Measurements from ENCODE around the gene GAB1. TPM values are rescaled to one million over a fixed set of nuclear protein-coding genes. Genes with fewer than 3 reads are reported as not detected.

Gene GAB1
- total and polyA plus RNA-seq, 2 of the 13 experiments (the other 11 are each of a cell fraction or from before 2014, with no cell fraction given): 8.7 to 14.7 TPM

GRCh38 chr4:143367863-143368262 lies 31.2 kb downstream of the GAB1 start:
- in situ Hi-C loops (cut with HindIII; ENCODE audit: extremely low pct_ligation_motif_present, low pct_unique_long_range_greater_than_20kb): no loop called here
- H3K36me3 ChIP-seq (replicated peaks in 1 of 2; ENCODE audit: control insufficient read depth in 1 of 2, insufficient read depth in 2 of 2, low read length in 2 of 2): no peaks in the 10 kb centered on the region
- ChIA-PET CTCF (ENCODE audit: low intra/inter-chr PET ratio, low total read pairs) (no interaction called here), POLR2A (no interaction called here)
- peaks cover 12% of the 10 kb centered on the region; the same call in 1 of the 2 replicates for H3K4me1 ChIP-seq (ENCODE audit: insufficient read depth, low read length)
- H3K27ac ChIP-seq (ENCODE audit: extremely low read length, insufficient read depth, low read length): no peak overlapping the region
- no peak overlapping the region for H3K9ac ChIP-seq (ENCODE audit: insufficient read depth, low read depth, low read length)
- peaks cover 2% of the 10 kb centered on the region; the same call in 1 of the 2 replicates for H4K20me1 ChIP-seq (ENCODE audit: insufficient read depth, low read length)
- ATAC-seq: peak; percentile 31; the same call in 2 of the 3 replicates
- BruUV-seq (replicated peaks): no TSS peak
- no peak for FAIRE-seq
- no peaks in the 10 kb centered on the region for H3K9me3 ChIP-seq (ENCODE audit: low read length)
- H3K4me2 ChIP-seq (ENCODE audit: low read depth, low read length): no peak overlapping the region
- H2AFZ ChIP-seq (ENCODE audit: low read length): no peak overlapping the region
- no peak for DNase-seq (ENCODE audit: low spot score)
- no peaks in the 10 kb centered on the region for H3K27me3 ChIP-seq (ENCODE audit: control insufficient read depth in 1 of 2, insufficient read depth in 2 of 2, low read length in 2 of 2)
- no peak overlapping the region for H3K4me3 ChIP-seq (replicated peaks in 1 of 3; ENCODE audit: insufficient read depth in 1 of 3, low read depth in 2 of 3, low read length in 3 of 3)
- 0 out of 2 replicates have a peak, but pooled peaks have one; percentile 15 for TF ChIP-seq PAXIP1 (CRISPR knock-in tag; conservative IDR thresholded peaks at IDR 0.05)
- peak; percentile 45; the same call in 1 of the 2 replicates for TF ChIP-seq HNF4A (CRISPR knock-in tag; IDR thresholded peaks at IDR 0.05)
- TF ChIP-seq ZNF724P (CRISPR knock-in tag; IDR thresholded peaks at IDR 0.05; ENCODE audit: borderline replicate concordance): no peak
- 0 out of 2 replicates have a peak, but pooled peaks have one; percentile 22 for TF ChIP-seq ZMYM2 (CRISPR knock-in tag; IDR thresholded peaks at IDR 0.05)
- no peak for TF ChIP-seq ZNF550 (CRISPR knock-in tag; IDR thresholded peaks at IDR 0.05; ENCODE audit: borderline replicate concordance)
- WGBS (ENCODE audit: low lambda C conversion rate): 90% methylated on average over 4 of the region's 5 CpGs
- H3K79me2 ChIP-seq (ENCODE audit: insufficient read depth, low read length): peaks cover 7% of the 10 kb centered on the region
- intact Hi-C loops (cut with micrococcal nuclease; ENCODE audit: unreplicated experiment): no loop called here
